Glutamatergic neuron (in vitro differentiated cells): ENCODE data around the gene ATP7A. TPM values are rescaled to one million over a fixed set of nuclear protein-coding genes. Genes with fewer than 3 reads are reported as not detected.
"Not testable (repeated sequence)": the region's sequence is repeated elsewhere in the genome, so short reads cannot be mapped to it uniquely, and the experiment has no call there.

Experiments
- DNase-seq: peaks from one replicate; pipeline ENCODE4 v3.0.0; 2022
- H3K27ac Mint-ChIP-seq: one replicate; pipeline ENCODE4 v1.8.0; 2020; ENCODE audit warnings: mild to moderate bottlenecking, mixed read lengths, inconsistent platforms; ENCODE audit not compliant: unreplicated experiment
- H3K27me3 Mint-ChIP-seq: one replicate; pipeline ENCODE4 v1.8.0; 2020; ENCODE audit warnings: mild to moderate bottlenecking, moderate library complexity, mixed read lengths, inconsistent platforms; ENCODE audit not compliant: unreplicated experiment
- H3K36me3 Mint-ChIP-seq: one replicate; pipeline ENCODE4 v1.8.0; 2020; ENCODE audit warnings: mild to moderate bottlenecking, mixed read lengths, inconsistent platforms; ENCODE audit not compliant: unreplicated experiment
- H3K4me1 Mint-ChIP-seq: one replicate; pipeline ENCODE4 v1.8.0; 2020; ENCODE audit warnings: mild to moderate bottlenecking, low read depth, mixed read lengths, inconsistent platforms; ENCODE audit not compliant: unreplicated experiment
- H3K4me3 Mint-ChIP-seq: one replicate; pipeline ENCODE4 v1.8.0; 2020; ENCODE audit warnings: mild to moderate bottlenecking, mixed read lengths, inconsistent platforms; ENCODE audit not compliant: unreplicated experiment
- H3K9me3 Mint-ChIP-seq: one replicate; pipeline ENCODE4 v1.8.0; 2020; ENCODE audit warnings: mild to moderate bottlenecking, moderate library complexity, mixed read lengths, inconsistent platforms; ENCODE audit not compliant: unreplicated experiment
- total RNA-seq: library from RNA; stranded (reverse); fragmentation: NEBNext Ultra II Directional; extraction: Animal tissue kit (Norgen Biotek cat#: 25700); gene quantifications from one replicate; pipeline ENCODE4 v1.2.1, GENCODE V29; 2021; ENCODE audit not compliant: unreplicated experiment
- TF ChIP-seq, protein P1 (sequence below): fragments of 200-600 bp; sonication (generic); IDR thresholded peaks from one replicate; pipeline ENCODE4 v1.5.0; 2021; ENCODE audit not compliant: partially characterized antibody, unreplicated experiment

Gene ATP7A
- total RNA-seq, 1 donor from 2014 or later, result 11.5 TPM

DNA sequence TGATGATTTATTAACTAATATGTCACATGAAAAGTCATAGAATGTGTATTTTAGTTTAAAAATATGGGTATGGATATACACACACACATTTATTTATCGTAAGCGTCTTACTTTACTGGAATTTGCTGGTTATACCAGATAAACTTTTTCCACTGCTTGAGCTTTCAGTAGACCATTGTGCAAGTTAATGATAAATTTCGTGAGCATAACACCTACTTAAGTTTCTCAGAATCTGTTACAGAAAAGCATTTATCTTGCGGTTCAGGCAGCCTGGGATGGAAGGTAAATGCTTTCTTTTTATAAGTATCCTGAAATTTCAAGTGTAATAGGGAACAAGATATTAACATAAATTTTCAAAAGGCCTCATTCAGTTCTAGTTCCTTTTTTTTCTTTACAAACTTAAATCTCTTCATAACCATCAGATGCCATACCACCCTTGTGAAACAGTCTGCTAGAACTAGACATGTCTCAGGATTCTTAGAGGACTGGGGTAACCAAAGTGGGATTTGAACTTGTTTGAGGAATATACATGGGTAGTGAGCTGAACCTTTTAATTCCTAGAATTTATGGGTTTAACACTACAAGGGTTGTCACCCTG is 27.7 kb downstream of the ATP7A start:
- H3K27ac Mint-ChIP-seq, result no peak overlapping the region
- TF ChIP-seq, protein P1, sequence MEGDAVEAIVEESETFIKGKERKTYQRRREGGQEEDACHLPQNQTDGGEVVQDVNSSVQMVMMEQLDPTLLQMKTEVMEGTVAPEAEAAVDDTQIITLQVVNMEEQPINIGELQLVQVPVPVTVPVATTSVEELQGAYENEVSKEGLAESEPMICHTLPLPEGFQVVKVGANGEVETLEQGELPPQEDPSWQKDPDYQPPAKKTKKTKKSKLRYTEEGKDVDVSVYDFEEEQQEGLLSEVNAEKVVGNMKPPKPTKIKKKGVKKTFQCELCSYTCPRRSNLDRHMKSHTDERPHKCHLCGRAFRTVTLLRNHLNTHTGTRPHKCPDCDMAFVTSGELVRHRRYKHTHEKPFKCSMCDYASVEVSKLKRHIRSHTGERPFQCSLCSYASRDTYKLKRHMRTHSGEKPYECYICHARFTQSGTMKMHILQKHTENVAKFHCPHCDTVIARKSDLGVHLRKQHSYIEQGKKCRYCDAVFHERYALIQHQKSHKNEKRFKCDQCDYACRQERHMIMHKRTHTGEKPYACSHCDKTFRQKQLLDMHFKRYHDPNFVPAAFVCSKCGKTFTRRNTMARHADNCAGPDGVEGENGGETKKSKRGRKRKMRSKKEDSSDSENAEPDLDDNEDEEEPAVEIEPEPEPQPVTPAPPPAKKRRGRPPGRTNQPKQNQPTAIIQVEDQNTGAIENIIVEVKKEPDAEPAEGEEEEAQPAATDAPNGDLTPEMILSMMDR, result no peak
- DNase-seq, result no peak
- H3K4me3 Mint-ChIP-seq, result no peak overlapping the region
- no peaks in the 10 kb centered on the region for H3K27me3 Mint-ChIP-seq
- no peaks in the 10 kb centered on the region for H3K4me1 Mint-ChIP-seq
- H3K36me3 Mint-ChIP-seq, result no peaks in the 10 kb centered on the region
- no peaks in the 10 kb centered on the region for H3K9me3 Mint-ChIP-seq

DNA sequence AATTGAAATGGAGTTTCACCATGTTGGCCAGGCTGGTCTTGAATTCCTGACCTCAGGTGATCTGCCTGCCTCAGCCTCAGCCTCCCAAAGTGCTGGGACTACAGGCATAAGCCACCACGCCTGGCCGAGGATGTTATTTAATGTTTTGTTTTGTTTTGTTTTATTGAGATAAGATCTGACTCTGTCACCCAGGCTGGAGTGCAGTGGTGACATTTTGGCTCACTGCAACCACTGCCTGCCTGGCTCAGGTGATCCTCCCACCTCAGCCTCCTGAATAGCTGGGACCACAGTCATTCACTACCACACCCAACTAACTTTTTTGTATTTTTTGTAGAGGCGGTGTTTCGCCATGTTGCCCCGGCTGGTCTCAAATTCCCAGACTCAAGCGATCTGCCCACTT is 34.5 kb downstream of the ATP7A start:
- not testable (repeated sequence) for H3K36me3 Mint-ChIP-seq, DNase-seq, H3K27me3 Mint-ChIP-seq, H3K27ac Mint-ChIP-seq, H3K9me3 Mint-ChIP-seq, H3K4me1 Mint-ChIP-seq, H3K4me3 Mint-ChIP-seq

DNA sequence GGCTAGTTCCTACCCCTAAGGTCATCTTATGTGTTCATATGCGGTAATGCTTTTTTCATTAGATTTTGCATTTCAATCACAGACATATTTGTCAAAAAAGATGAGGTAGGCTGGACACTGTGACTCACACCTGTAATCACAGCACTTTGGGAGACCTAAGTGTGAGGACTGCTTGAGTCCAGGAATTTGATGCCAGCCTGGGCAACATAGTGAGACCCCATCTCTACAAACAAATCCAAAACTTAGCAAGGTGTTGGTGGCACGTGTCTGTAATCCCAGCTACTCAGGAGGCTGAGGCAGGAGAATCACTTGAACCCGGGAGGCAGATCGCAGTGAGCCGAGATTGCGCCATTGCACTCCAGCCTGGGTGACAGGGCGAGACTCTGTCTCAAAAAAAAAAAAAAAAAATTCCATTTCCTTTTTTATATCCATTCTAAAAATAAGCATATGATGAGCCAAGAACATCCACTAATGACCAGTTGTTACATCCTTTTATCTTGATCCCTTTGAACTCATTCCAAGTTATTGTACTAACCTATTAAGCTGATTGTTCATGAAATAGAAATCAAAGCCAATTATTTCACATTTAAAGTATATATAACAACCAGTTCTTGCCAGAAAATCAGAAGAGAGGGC is 35.5 kb downstream of the ATP7A start:
- no peak overlapping the region for H3K27ac Mint-ChIP-seq
- TF ChIP-seq, protein P1, result no peak
- H3K4me1 Mint-ChIP-seq, result no peaks in the 10 kb centered on the region
- H3K4me3 Mint-ChIP-seq, result no peak overlapping the region
- no peaks in the 10 kb centered on the region for H3K9me3 Mint-ChIP-seq
- no peak for DNase-seq
- H3K27me3 Mint-ChIP-seq, result no peaks in the 10 kb centered on the region
- no peaks in the 10 kb centered on the region for H3K36me3 Mint-ChIP-seq

DNA sequence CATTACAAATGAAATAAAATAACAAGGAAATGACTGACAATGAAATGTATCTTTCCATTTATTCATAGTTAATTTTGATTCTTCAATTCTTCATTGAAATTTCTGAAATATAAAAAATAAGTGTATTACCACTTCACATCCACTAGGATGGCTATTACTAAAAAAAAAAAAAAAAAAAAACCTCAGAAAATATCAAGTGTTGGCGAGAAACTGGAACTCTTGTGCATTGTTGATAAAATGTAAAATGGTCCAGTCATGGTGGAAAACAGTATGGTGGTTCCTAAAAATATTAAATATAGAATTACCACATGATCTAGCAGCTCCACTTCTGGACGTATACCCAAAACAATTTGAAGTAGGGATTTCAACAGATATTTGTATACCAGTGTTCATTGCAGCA is 36.1 kb downstream of the ATP7A start:
- TF ChIP-seq, protein P1, result no peak
- no peak for DNase-seq
- Mint-ChIP-seq H3K36me3 (no peaks in the 10 kb centered on the region), H3K9me3 (no peaks in the 10 kb centered on the region), H3K4me1 (no peaks in the 10 kb centered on the region), H3K27ac (no peak overlapping the region), H3K4me3 (no peak overlapping the region), H3K27me3 (no peaks in the 10 kb centered on the region)

DNA sequence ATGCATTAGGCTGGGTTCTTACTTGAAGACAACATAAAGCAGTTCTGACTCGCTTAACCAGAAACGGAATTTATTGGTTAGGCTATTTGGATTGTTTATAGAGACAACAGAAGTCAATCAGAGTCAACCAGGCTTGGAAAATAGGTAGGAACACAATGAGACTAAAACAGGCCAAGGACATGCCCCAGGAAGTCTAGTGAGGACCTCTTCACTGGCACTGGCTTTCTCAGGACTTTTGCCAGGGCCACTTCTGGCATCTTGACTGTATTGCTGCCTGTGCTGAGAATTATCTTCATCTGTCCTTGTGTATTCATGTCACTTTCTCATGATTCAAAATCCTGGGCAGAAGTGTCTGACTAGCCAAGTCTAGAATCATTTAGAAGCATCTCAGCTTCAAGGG is 39.3 kb downstream of the ATP7A start:
- no peaks in the 10 kb centered on the region for H3K4me1 Mint-ChIP-seq
- TF ChIP-seq, protein P1, result no peak

More for the DNA sequence above, 39.3 kb downstream of the ATP7A start:
- Mint-ChIP-seq H3K36me3 (no peaks in the 10 kb centered on the region), H3K27ac (no peak overlapping the region), H3K9me3 (no peaks in the 10 kb centered on the region), H3K27me3 (no peaks in the 10 kb centered on the region), H3K4me3 (no peak overlapping the region)
- DNase-seq, result no peak
